GM21360 (cell line): ENCODE data around the gene CCT3.
"Not testable (repeated sequence)": the region's sequence is repeated elsewhere in the genome, so short reads cannot be mapped to it uniquely, and the experiment has no call there.

Experiments used
- ATAC-seq: cut with Tn5 transposase; IDR thresholded peaks from one replicate; pipeline ENCODE4 v1.9.1; 2021; ENCODE audit warnings: mild to moderate bottlenecking, moderate library complexity; ENCODE audit not compliant: unreplicated experiment

CCT3 gene

DNA sequence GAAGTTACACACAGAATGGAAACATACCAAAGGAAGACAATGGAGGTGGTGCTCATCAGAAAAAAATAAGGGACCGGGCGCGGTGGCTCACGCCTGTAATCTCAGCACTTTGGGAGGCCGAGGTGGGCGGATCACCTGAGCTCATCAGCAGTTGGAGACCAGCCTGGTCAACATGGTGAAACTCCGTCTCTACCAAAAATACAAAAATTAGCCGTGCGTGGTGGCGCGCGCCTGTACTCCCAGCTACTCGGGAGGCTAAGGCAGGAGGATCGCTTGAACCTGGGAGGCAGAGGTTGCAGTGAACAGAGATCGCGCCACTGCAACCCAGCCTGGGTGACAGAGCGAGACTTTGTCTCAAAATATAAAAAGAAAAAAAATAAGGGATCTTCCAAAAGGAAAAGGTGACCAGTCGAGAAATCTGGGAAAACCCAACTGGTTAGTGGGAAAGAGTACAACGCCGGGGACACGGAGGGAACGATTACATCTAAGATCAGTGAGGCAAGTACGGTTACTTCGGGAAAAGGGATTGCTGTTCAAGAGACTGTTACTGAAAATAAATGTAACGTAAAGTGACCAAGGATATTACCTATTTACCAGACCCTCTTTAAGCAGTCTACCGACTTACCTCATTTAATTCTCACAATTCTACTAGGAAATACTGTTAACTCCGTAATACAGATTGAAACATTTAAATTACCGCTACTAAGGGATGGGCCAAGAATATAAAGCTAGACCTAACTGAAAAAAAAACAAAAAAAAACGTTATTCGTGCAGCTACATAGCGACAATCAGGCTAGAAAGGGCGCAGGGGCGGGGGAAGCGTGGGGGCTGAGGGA lies 822 bp downstream of the CCT3 start:
- no peak for ATAC-seq

- no peak for ATAC-seq
Observed at GRCh38 chr1:156336242-156336641, 1.9 kb downstream of the CCT3 start.

DNA sequence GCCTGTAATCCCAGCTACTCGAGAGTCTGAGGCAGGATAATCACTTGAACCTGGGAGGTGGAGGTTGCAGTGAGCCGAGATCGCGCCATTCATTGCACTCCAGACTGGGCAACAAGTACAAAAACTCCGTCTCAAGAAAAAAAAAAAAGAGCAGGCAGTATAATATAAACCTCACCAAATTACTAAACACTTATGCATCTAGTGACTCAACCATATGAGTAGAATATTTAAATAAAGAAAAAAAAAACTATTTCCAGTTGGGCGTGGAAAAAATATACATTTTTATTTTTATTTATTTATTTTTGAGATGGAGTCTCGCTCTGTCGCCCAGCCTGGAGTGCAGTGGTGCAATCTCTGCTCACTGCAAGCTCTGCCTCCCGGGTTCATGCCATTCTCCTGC lies 14.9 kb downstream of the CCT3 start:
- ATAC-seq: not testable (repeated sequence)

DNA sequence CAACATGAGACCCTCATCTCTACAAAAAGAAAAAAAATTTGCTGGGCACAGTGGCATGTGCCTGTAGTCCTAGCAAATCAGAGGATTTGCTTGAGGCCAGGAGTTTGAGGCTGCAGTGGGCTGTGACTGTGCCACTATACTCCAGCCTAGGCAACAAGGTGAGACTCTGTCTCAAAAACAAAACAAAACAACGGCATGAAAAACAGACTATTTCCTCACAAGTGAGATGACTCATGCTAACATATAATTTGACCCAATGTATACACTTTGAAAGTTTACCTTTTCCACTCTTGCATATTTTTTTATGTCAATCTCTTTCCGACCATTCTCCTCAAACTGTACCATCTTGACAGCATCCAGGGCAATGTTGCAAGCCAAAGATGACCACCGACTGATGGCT lies 17.5 kb downstream of the CCT3 start:
- ATAC-seq: no peak

- no peak for ATAC-seq
Observed at GRCh38 chr1:156319664-156320063, 18.4 kb downstream of the CCT3 start.

GRCh38 chr1:156316909-156317308 lies 21.2 kb downstream of the CCT3 start:
- ATAC-seq: no peak

DNA sequence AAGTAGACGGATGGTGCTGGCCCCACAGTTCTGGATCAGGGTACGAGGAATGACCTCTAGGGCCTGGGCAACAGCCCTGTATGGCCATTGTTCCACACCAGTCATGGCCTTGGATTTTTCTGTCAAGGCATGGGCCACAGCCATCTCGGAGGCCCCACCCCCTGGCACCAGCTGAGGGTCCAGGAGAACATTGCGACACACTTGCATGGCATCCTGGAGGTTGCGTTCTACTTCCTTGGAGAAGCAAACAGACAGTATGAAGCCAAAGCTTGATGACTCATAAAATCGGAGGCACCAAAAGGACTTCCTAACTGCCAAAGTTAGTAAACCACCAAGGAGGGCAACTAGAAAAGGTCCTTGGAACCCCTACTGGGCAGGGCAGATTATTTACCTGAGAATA lies 27.1 kb downstream of the CCT3 start:
- no peak for ATAC-seq

DNA sequence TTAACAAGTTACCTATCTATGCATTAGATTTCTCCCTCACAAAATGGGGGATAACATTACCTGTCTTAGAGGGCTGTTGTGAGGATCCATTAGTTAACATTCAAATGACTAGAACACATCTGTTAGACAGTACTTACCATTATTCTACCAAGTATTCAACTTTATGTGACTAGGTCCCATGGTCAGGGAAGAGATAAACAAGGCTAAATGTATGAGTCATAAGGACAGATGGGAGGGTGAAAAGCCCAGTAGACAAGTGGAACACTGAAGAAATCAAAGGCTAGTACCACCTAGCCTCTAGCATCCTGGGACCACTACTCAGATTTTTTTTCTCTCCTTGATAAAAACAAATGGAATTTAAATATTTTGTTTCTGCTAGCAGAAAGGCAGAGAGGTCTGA lies 30.0 kb downstream of the CCT3 start:
- no peak for ATAC-seq

- ATAC-seq: no peak
Observed at GRCh38 chr1:156305215-156305614, 32.9 kb downstream of the CCT3 start.

GRCh38 chr1:156303241-156303640 lies 34.9 kb downstream of the CCT3 start:
- no peak for ATAC-seq

DNA sequence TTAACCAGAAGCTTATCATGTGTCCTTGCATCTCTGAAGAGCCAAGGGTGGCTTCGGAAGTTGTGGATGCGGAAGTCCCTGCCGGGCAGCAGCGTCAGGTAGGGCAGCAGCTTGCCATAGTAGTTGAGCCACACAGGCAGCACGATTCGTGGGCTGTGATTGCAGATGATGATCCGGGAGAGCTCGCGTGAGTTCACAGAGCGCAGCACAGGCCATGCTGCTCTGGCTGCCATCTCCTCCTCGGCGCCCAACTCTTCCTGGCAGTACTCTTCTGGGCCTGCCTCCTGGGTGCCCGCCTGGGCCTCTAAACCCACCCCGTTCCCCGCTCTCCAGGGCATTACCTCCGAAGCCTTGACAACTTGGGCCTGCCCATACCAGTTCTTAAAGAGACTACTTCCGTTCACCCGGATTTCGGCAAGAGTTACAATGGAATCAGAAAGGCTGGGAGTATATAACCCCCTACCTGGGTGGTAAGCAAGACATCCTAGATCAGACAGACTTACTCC lies 39.2 kb downstream of the CCT3 start, which contains the start of gene VHLL:
Gene VHLL (minus strand): TSS at position 456 of the 506 bp plus-strand sequence. CDS start 118 bp downstream, at position 338.
- ATAC-seq: no peak

DNA sequence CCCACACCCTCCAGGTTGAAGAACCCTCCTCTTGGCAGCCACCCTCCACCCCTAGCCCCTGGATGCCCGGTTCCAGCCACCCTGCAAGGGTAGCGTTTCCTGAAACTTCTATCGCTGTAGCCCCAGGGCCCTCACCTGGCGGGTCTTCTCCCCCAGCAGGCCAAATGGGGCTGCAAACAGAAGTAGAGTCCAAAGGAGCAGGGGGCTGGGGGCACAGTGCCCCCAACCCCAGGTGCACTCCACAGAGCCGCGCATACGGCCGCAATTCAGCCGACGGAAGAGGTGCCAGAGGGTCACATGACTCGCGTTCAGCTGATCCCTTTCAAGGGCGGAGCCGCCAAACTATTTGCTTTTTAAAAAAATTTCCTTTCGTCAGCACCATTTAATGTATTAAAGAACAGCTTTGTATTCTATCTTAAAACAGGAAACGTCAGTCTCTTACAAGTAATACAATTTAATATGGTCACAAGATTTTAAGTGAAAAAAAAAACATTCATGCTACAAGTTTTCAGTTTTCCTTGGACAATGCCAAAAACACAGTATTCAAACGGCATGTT lies 42.6 kb downstream of the CCT3 start, which contains the start of gene GLMP:
Gene GLMP (minus strand): TSS at position 289 of the 557 bp plus-strand sequence. CDS start 34 bp downstream, at position 255.
- no peak for ATAC-seq

GRCh38 chr1:156293895-156294294 lies 44.2 kb downstream of the CCT3 start:
- ATAC-seq: no peak

GRCh38 chr1:156293098-156293434 lies 45.0 kb downstream of the CCT3 start:
- no peak for ATAC-seq

GRCh38 chr1:156291226-156292061 lies 46.6 kb downstream of the CCT3 start:
- ATAC-seq: no peak

- no peak for ATAC-seq
Observed at GRCh38 chr1:156289857-156290256, 48.2 kb downstream of the CCT3 start.

- ATAC-seq: no peak
Observed at GRCh38 chr1:156286061-156286460, 52.0 kb downstream of the CCT3 start.

DNA sequence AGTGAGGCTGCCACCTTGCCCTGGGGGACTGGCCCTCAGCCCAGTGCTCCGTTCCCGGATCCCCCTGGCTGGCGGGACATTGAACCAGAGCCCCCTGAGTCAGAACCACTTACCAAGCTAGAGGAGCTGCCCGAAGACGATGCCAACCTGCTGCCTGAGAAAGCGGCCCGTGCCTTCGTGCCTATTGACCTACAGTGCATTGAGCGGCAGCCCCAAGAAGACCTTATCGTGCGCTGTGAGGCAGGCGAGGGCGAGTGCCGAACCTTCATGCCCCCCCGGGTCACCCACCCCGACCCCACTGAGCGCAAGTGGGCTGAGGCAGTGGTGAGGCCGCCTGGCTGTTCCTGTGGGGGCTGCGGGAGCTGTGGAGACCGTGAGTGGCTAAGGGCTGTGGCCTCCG lies 52.7 kb downstream of the CCT3 start:
- no peak for ATAC-seq

DNA sequence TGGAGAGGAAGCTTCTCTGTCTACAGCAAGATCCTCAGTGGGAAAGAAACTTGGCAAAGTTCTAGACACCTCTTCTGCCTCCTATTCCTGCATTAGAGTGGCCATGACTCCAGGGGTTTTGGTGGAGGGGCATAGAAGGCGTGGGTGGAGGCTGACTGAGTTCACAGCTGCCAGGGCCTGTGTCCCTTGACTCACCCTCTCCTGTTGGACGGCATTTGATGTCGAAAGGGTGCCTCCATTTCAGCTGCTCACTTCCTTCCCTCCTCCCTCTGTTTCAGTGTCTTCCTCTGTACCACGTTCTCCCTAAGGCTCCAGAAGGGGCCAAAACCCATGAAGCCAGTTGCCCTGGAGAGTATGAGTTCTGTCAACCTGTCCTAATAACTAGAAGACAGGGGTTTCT lies 53.3 kb downstream of the CCT3 start:
- ATAC-seq: no peak

DNA sequence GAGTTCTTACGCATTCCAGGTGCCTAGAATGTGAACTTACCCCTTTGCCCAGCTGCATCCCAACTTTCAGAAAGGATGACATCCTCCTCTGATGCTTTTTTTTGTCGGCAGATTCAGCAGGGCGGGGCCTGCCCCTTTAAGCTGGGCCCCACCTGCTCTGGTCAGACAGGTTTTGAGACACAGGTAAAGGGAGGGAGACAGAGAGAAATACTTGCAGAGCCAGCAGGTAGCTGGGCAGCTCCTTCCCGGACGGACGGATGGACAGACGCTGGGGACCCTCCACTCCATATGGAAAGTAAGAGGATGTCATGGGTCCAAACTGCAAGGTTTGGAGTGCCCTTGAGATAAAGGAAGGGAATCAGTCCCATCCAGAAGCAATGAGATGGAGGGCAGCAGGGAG lies 54.0 kb downstream of the CCT3 start, which contains the start of gene TMEM79:
Gene TMEM79 (plus strand): TSS at position 214 of the 400 bp plus-strand sequence. CDS start 902 bp downstream, outside the sequence.
- ATAC-seq: no peak

- ATAC-seq: no peak
Observed at GRCh38 chr1:156283521-156283920, 54.6 kb downstream of the CCT3 start.
